ENCODE results near the gene PRPF6. TPM values are rescaled to one million over a fixed set of nuclear protein-coding genes. Genes with fewer than 3 reads are reported as not detected.
A peak's percentile ranks its signal among the peaks of the same experiment; 100 is the strongest.

PRPF6 gene
- total RNA-seq, 1 donor from 2014 or later = 62.4 TPM

DNA sequence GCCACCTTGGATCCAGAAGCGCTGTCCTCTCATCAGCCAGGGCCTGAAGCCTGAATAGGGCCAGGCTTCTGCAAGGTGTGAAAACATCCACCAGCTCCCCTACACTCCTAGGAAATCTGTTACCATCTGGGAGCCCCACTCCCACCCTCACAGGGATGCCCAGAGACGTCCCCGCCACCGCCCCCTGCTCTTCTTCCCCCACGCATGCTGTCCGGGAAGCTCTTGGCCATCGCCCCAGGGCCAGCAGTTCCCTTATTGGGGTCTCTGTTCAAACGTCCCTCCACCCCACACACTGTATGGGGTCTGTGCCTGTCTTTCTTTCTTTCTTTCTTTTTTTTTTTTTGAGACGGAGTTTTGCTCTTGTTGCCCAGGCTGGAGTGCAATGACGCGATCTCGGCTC lies 94.6 kb downstream of the PRPF6 start:
- H3K4me3 ChIP-seq (ENCODE audit: low read depth, low read length) = no peak overlapping the region
- DNase-seq (ENCODE audit: low read depth) = no peak
- TF ChIP-seq, protein P1, sequence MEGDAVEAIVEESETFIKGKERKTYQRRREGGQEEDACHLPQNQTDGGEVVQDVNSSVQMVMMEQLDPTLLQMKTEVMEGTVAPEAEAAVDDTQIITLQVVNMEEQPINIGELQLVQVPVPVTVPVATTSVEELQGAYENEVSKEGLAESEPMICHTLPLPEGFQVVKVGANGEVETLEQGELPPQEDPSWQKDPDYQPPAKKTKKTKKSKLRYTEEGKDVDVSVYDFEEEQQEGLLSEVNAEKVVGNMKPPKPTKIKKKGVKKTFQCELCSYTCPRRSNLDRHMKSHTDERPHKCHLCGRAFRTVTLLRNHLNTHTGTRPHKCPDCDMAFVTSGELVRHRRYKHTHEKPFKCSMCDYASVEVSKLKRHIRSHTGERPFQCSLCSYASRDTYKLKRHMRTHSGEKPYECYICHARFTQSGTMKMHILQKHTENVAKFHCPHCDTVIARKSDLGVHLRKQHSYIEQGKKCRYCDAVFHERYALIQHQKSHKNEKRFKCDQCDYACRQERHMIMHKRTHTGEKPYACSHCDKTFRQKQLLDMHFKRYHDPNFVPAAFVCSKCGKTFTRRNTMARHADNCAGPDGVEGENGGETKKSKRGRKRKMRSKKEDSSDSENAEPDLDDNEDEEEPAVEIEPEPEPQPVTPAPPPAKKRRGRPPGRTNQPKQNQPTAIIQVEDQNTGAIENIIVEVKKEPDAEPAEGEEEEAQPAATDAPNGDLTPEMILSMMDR (conservative IDR thresholded peaks at IDR 0.05; ENCODE audit: low read depth, low read length) = no peak

DNA sequence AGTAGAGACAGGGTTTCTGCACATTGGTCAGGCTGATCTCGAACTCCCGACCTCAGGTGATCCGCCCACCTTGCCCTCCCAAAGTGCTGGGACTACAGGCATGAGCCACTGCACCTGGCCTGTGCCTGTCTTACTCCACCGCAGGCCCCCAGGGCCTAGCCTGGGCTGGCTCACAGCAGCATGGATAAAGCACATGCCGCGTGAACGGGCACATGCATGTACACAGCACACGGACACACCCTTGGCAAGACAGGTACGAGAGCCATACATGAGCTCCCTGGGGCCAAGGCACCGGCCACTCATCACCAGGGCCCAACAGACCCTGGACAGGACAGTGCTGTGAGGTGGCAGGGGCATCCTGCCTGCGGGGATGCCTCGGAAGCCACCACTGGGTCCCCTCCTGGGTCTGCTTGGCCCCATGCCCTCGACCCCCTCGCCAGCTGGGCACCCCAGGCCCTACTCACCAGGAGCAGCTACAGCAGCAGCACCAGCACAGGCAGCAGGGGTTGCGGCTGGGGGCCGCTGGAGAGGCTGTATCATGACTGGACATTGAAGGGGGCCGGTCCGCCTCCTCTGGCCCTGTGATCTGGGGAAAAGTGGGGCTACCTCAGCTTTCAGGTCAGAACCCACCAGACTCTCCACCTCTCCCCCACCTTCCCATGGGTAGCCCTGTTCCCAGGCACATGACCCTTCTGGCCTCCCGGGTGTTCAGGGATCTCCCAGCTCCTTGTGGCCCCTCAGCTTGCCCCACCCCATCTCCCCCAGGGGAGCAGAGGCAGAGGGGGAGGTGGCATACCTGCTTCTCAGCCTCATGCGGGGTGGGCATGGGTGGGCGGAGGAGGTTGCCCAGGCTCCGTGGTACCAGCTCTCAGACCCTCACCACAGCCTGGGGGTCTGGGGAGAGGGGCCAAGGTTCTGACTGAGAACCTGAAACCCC lies 95.4 kb downstream of the PRPF6 start:
- H3K4me3 ChIP-seq (ENCODE audit: low read depth, low read length) = no peak overlapping the region
- DNase-seq (ENCODE audit: low read depth) = no peak
- TF ChIP-seq, protein P1 (conservative IDR thresholded peaks at IDR 0.05; ENCODE audit: low read depth, low read length) = no peak

DNA sequence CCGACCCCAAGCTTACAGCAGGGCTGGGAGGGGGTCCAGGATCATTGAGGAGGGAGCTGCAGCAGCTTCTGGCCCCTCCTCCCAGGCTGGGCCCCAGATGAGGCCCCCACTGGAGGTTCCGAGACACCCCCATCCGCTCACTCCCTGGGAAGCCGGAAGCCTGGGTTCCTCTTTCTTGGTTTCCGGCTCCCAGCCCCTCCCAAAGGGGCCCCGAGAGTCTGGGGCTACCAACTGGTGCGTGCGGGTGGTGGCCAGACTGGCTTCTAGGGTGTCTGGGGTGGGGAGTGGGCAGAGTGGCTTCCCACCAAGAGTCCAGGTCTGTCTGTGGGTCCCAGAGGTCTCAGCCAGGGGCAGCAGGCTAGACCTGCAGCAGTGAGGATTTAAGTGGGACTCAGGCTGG lies 96.2 kb downstream of the PRPF6 start:
- TF ChIP-seq, protein P1 (conservative IDR thresholded peaks at IDR 0.05; ENCODE audit: low read depth, low read length) = no peak
- no peak for DNase-seq (ENCODE audit: low read depth)
- H3K4me3 ChIP-seq (ENCODE audit: low read depth, low read length) = no peak overlapping the region

DNA sequence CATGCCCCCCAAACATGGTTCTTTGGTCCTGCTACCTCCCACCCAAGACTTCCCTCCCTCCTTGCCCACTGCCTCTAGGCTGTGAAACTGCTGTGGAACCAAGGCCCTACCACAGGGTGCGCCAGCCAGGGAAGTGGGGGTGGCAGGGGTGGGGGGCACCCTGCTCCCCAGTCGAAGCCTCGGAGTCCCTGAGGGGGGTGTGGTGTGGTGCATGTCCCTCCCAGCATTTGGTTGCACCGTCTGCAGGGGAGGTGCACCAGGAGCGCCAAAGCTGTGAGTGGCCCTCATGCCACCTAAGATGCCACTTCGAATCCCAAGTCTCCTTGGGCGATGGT lies 96.6 kb downstream of the PRPF6 start:
- no peak overlapping the region for H3K4me3 ChIP-seq (ENCODE audit: low read depth, low read length)
- TF ChIP-seq, protein P1 (conservative IDR thresholded peaks at IDR 0.05; ENCODE audit: low read depth, low read length) = no peak

DNA sequence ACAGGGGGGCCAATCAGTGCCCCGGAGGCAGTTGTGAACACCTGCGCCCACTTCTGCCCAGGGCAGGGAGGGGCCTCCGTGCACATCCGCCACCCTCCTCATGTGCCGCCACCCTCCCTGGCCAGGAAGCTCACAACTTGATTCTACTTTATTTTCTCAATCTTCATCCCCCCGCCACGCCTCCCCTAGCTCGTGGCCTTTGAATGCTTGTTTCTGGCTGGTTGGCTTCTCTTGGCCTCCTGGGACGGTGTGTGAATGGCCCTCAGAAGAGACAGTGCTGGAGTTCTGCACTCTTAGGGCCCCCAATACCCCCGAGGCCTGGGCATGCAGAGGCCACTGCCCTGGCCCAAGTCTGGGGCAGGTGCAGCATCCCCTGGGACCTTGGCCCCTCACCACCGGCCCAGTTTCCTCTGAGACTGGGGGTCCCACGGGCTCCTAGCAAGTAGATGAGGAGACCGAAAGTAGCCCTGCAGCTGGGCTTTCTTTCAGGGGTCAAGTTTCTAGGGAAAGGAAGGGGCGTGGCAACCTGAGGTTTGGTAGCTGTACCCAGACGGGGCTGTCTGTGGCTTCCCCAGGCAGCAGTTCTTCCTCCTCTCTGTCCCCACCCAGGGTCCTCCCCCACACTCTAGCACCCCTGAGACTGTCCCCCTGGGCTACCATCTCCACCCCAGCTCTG lies 97.1 kb downstream of the PRPF6 start:
- no peak for DNase-seq (ENCODE audit: low read depth)
- TF ChIP-seq, protein P1 (conservative IDR thresholded peaks at IDR 0.05; ENCODE audit: low read depth, low read length) = no peak
- H3K4me3 ChIP-seq (ENCODE audit: low read depth, low read length) = no peak overlapping the region

More for the DNA sequence above, 96.6 kb downstream of the PRPF6 start:
- DNase-seq (ENCODE audit: low read depth) = no peak

DNA sequence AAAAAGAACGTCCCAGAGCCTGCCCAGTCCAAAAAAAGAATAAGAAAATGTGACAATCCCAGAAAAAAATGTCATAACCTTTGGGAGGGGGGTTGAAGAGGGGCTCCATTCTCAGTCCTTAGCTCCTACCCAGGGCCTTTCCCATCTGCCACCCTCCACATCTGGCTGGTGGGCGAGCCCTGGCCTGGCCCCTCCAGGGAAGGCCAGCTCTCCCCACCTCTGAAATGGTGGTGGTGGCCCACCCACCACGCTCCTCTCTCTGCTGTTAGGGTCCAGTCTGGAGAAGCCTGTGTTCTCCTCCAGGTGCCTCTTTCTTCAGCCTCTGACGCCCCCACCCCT lies 98.0 kb downstream of the PRPF6 start:
- no peak for DNase-seq (ENCODE audit: low read depth)
- TF ChIP-seq, protein P1 (conservative IDR thresholded peaks at IDR 0.05; ENCODE audit: low read depth, low read length) = no peak
- H3K4me3 ChIP-seq (ENCODE audit: low read depth, low read length) = peak overlapping the region; percentile 67

Data from epithelial cell of proximal tubule (primary cell).